IPS DF 4.7 (cell line): ENCODE results near the gene GRK1.

ENCODE experiments used
- DNase-seq: peaks from one replicate; pipeline ENCODE4 v3.0.0-alpha.2; 2013; ENCODE audit warnings: low spot score; ENCODE audit errors: extremely low read depth

GRK1 gene

DNA sequence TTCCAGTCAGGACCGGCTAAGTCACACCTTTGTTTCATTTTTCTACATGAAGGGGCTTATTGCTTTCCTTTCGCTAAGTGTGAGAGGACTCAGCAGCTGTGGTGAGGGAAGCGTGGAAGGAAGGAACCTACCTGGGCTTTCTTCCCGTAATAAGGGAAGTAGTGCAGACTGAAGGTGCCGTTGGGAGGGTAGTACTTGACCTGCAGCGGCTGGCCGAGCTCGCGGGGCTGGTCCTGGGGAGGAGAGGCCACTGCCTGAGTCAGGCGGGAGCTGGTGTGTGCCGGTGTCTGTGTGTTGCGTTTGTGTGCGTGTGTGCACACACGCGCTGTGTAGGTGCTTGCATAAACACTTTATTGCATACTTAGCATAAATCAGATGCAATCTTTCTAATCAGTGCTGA lies 16.7 kb upstream of the GRK1 start:
- DNase-seq = no peak

DNA sequence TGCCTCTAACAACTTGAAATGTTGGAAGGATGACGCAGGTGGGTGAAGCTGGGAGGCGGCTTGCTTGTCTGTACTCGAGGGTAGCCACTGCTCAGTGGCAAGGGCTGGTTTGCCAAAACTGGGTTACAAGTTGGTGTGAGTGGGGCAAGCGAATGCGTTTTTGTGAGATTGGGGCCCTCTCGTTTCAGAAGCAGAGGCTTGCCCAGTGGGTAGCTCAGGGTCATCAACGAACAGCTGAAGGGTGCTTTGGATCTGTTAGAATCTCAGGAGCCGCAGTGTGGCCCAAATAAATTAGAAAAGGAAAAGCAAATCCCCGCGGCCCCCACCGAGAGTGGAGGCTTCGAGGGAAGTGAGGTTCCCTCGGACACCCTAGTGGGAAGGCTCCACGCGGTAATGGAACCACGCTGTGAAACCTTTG lies 16.3 kb upstream of the GRK1 start:
- no peak for DNase-seq

DNA sequence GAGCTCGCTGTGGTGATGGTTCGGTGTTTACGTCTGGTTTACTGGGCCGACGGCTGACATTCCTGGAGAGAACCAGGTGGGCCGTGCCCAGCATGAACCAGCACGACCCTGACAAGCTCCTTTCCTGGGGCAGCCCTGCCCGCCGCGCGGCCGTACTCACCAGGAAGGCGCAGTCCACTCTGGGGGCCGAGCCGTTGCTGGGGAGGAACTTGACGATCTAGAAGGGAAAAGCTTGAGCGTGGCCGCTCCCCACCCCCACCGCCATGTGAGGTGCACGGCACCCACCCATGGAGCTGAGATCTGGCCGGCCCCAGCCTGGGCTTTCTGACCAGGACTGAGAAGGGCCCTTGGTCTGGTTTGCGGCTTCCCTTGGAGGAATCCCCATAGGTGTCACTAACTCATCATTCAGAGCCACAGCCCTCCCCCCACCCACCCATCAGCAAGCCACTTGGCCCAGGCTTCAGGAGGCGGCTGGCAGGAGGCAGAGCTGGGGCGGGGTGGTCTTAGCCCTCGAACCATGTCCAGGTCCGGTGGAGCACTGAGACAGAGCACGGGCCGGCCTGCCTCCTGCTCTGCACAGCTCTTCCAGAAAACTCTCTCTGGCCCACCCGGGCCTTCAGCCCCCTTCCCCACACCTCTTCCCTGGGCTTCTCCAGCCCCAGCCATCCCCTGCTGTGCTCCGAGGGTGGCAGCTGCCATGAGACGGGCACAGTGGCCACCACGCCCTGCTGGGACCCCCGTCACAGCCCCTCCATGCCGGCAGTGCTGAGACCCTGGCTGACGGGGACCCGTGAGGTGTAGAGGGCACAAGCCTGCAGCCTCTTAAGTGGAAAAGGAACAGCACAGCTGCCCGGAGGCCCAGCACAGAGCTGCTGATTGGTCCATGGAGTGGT lies 15.3 kb upstream of the GRK1 start:
- no peak for DNase-seq

GRCh38 chr13:113652404-113653263 lies 14.4 kb upstream of the GRK1 start:
- DNase-seq = no peak

DNA sequence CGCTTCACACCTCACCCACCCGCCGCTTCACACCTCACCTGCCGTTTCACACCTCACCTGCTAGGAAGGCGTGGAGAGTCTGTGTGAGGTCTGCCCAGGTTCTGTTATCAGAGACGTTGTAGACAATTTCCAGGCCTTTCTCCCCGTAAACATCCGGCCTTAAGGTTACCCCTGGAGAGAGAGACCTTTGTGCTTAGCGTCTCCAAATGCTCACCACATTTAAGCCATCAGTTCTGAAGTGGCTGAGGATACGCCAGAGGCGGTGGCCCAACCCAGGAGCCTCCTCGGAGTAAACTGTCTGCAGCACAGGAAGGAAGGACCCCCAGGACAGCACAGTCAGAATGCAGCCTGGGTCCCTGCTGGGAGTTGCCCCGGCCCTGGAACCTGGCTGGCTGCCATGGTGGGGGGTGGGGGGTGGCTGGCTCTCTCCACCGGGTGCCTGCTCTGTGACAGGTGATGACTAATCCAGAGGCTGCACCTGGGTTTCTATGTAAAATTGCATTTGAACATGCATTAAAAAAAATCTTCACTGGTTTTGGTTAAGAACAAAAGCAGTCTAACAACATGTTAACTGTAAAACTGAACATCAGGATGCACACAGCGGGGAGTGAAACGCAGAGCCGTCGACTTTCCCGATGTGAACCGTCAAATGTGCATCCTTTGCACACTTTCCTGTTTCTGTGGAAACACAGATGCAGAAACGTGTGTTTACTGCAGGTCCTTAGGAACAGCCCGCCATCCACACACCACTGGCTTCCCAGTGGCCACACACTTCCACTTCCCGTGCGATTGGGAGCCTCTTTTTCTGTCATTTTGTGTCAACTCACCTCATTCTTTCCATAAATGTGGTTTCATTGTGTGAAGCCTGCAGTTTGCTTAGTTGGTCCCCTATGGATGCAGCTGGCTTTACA lies 13.5 kb upstream of the GRK1 start:
- no peak for DNase-seq

DNA sequence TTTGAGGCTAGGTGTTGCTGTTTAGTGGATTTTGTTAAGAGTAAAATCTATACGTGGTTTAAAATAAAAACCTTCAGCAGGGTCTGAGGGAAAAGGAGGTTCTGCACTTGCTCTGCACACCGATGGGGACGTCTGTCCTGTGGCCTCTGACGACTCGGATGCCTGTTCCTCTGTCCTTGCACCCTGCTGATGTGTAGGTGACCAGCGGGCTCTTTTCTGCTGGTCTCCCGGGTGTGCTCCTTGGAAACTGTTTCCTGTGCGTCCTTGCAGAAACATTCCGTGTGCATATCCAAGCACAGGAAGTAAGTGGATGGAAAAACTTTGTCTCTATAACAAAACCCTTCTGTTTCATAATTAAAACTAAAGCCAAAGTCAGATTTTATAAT lies 12.9 kb upstream of the GRK1 start:
- DNase-seq = no peak

GRCh38 chr13:113654591-113655345 lies 12.3 kb upstream of the GRK1 start:
- DNase-seq = no peak

DNA sequence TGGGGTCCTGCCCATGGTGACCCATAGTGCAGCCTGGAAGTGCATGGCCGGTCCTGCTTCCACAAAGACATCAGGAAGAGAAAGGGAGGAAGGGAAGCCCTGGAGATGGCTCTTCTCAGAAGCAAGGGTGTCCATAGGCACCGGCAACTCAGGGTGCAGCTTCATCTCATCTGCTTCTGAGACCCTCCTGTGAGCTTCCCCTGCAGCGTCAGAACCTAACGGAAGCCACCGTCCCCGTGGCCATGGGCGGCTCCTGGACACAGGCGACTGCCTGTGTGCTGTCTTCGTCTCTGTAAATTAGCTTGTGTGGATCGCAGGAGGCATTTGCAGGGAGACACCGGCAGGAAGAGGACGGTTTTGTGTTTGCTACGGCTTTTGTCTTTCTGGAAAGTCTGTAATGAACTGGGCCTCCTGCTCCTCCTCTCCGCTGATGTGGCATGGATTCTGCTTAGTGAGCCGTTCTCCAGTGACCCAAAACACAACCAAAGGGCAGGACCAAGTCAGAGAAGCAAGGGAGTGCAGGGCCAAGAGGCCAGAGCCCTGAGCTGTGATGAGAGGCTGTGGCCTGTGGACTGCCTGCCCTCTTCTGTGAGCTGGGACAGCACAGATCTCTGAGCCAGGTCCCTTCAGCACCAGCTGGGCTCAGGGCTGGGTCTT lies 11.5 kb upstream of the GRK1 start:
- DNase-seq = no peak

- no peak for DNase-seq
Observed at GRCh38 chr13:113656003-113656588, 10.9 kb upstream of the GRK1 start.

- no peak for DNase-seq
Observed at GRCh38 chr13:113656831-113657671, 10.0 kb upstream of the GRK1 start.

DNA sequence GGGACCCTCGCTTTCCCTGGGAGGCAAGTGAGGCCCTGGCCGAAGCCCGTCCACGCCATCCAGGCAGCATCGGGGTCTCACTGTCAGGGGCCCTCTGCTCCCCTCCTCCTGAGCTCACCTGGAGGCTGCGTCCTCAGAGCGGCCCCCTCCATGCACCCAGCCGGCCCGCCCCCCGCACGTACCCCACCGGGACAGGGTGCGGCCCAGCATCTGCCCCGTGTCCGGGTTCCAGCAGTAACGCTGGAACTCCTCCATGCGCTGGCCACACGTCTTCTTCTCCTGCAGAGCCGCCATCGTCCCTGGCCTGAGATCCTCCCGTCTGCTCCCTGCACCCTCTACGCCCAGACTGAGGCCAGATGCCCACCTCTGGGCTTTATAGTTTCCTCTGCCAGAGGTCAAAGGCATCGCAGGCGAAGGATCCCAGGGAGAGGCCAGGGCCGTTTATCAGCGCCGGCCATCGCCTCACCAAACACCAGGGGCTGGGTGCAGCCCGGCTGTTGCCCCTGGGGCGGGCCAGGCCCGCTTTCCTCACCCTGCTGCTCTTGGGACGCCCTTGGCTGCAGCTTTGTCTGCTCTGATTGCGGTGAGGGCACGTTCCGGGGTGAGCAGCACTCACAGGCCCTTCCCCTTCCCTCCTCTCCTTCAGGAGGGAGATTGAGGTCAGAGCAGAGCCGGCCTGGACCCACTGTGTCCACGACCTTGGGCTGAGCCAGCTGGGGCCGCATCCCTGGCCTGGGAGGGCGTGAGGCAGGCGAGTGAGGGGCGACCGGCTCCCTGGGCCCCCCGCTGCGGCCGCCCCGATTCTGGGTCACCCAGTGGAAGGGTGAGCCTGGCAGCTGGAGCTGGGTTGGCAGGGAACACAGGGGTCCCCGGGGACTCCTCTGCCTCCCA lies 8.9 kb upstream of the GRK1 start, which contains the start of gene ATP4B:
Gene ATP4B (minus strand): TSS at position 348 of the 891 bp plus-strand sequence. CDS start 54 bp downstream, at position 294.
- DNase-seq = no peak

DNA sequence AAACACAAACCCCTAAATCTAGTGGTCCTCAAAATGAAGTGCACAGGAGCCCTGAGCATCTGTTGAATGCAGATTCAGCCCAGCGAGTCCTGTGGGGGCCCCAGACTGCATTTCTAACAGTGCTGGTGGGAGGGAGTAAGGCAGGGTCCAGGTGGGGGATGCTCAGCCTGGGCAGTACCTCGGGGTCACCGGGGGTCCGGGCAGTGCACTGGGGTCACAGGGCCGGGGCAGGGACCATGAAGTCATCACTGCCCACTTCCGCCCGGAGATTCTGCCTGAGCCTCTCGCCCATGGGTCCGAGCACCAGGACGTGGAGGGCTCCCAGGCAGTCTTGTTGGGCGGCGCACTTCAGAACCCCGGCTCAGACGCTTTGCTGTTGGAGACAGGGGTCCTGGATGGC lies 8.2 kb upstream of the GRK1 start:
- DNase-seq = no peak

DNA sequence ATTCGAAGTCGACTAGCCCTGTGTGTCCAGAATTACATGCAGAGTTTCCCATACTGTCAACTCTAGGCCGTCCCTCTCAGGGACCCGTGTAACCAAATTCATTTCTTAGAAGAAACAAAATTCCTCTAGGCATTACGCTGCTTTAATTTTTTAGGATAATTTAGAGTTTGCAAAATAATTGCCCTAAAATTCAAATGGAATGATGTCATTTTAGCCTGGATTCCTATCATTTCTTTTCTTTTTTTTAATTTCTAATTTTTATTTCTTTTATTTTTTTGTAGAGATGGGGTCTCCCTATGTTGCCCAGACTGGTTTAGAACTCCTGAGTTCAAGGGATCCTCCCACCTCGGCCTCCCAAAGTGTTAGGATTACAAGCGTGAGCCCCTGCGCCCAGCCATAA lies 7.7 kb upstream of the GRK1 start:
- no peak for DNase-seq

- no peak for DNase-seq
Observed at GRCh38 chr13:113660066-113660465, 7.0 kb upstream of the GRK1 start.

DNA sequence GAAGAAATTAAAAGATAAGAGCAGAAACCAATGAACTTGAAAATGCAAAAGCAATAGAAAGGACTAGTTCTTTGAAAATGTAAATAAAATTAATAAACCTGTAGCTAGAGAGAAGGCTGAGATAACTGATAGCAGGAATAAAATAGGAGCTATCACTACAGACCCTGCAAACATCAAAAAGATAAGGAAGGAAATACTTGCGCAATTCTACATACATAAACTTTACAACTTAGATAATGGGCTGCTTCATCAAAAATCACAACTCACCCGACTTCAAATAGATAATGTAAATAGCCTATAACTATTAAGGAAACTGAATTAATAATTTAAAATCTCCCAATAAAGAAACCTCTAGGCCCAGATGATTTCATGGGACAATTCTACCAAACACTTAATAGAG lies 5.5 kb upstream of the GRK1 start:
- DNase-seq = no peak

DNA sequence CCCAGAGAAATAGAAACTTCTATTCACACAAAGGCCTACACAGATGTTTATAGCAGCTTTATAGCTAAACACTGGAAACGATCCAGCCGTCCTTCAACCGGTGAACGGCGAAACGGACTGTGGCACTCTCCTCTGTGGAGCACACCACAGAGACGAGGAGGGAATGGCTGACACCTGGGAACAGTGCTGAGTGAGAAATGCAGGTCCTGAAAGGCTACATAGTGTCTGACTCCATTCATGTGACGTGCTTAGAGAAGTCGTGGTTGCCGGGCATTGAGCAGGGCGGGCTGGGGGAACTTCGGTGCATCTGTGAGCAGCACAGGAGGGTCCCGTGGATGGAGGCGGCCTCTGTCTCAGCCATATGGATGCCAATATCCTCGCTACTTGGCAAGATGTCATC lies 3.1 kb upstream of the GRK1 start:
- DNase-seq = no peak

DNA sequence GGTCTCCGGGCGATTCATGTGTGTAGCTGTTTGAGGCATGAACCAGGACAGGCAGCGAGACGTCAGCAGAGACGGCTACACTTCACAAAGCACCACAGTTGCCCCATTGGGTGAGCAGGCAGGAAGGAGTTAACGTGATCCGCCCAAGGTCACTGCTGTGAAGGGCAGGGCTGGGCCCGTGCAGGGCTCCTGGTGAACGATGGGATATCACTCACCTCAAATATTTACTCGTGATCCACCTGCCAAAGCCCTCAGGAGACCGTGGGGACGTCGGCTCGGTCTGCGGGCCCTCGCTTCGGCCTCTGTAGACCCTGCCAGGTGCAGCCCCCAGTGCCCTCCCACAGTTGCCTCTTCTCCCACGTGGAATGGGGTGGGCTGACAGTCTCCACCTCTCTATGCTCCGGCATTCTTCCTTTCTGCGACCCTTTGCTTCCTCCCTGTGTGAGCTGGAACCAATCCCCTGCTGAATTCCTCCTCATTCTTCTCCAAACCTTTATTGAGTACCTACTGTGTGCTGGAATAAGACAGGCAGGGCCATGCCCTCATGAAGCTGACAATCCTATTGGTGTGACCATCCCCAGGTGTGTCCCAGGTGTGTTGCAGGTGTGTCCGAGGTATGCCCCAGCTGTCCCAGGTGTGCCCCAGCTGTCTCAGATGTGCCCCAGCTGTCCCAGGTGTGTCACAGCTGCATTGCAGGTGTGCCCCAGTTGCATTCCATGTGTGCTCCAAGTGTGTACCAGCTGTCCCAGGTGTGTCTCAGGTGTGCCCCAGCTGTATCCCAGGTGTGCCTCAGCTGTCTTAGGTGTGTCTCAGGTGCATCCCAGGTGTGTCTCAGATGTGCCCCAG lies 2.0 kb upstream of the GRK1 start:
- DNase-seq = no peak
